HG03159 (cell line): Measurements from ENCODE around the gene ESR2.
"Not testable (repeated sequence)": the region's sequence is repeated elsewhere in the genome, so short reads cannot be mapped to it uniquely, and the experiment has no call there.

Source experiments
- ATAC-seq: cut with Tn5 transposase; IDR thresholded peaks from one replicate; pipeline ENCODE4 v1.9.1; 2021; ENCODE audit warnings: mild to moderate bottlenecking, moderate library complexity; ENCODE audit not compliant: unreplicated experiment

Gene ESR2

GRCh38 chr14:64158608-64159007 lies 135.6 kb downstream of the ESR2 start:
- no peak for ATAC-seq

DNA sequence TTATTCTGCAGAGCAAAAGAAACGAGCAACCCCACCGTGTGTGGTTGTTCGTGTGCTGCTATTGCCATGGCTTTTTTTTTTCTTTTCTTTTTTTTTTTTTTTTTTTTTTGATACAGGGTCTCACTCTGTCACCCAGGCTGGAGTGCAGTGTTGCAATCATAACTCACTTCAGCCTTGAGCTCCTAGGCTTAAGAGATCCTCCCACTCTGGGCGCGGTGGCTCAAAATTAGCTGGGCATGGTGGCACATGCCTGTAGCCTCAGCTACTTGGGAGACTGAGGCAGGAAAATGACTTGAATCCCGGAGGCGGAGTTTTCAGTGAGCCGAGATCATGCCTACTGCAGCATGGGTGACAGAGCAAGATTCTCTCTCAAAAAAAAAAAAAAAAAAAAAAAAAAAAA lies 144.2 kb downstream of the ESR2 start:
- no peak for ATAC-seq

DNA sequence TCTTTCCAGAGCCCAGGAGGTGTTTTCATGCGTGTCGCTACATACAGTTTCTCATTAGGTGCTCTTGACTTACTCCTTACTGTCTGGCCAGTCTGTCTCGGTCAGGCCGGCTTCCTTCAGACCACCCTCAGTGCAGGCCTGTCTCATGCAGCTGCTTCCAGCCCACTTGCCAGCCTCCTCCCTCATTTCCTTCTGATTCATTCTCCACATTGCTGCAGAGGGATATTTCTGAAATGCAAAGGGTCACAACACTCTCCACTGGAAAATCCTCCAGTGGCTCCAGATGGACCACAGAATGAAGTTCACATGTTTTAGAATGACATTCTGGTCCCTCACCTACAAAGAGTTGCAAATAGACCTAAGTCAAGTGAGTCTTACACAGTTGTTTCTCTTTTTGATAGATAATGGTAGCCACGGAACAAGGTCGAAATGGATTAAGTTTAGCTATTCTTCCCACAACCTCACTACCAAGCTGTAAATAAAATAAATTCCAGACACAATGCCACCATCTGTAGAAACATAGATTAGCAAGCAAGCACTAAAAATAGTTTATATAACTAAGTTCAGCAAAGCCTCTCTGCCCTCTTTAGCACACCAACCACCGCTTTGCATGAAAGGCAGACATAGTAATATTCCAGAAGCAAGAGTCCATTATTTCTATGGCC lies 146.9 kb downstream of the ESR2 start:
- no peak for ATAC-seq

- no peak for ATAC-seq
Observed at GRCh38 chr14:64137657-64138290, 156.4 kb downstream of the ESR2 start.

GRCh38 chr14:64126548-64126947 lies 167.6 kb downstream of the ESR2 start:
- ATAC-seq: no peak

DNA sequence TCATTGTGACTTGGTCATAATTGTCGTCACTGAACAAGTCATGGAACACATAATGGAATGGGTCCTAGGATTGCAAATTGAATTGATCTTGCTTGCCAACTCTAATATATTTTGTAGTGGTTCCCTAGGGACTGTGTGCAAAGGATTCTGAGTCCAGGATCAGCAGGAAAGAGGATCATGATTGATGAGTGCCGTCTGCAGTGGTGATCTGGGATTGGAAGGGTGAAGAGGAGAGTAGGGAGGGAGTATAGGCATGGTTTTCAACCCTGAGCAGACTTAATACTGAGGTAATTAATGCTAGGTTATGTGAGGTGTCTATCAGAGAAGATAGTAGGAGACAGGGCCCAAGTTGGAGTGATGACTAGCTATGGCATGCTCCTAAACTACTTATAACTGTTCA lies 168.9 kb downstream of the ESR2 start:
- no peak for ATAC-seq

DNA sequence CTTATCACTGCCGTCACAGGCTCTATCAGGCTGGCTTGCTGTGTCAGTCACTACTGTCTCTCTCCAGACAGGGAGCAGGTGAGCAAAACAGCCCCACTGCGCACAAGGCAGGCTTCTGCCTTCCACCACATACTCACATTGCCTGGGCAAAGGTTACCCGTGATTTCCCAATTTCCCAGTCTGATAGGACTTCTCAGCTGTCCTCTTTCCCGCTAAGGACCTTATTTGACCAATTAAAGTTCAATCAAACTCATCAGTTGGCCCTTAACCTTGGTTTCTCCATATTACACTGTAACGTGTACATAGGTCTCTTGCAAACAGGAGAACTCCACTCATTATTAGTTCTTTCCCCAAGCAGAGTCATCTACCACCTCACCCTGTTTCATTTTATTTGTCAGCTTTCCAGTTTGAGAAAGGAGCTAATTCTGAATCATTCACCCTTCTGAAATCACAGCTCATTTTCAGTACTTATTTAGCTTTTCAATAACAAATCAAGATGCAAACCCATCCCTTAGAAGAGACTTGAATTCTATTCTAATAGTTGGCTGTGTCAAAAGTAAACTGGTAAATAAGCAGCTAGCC lies 170.8 kb downstream of the ESR2 start:
- ATAC-seq: no peak

DNA sequence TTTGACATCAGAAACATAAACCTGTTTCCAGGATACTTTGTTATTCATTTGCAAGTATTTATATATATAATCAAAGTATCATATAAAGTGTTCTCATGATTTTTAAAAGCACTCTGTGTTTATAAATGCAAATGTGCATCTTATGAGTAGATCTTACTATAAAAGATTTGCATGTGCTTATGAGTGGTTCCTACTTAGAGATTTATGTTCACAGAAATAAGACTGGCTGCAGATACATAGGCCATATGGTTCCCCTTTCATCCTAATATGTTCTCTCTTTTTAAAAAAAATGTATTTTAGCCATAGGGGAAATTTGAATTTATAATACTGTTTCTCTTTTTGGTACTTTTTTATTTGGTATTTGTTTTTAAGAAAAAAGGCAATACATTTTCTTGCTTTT lies 174.2 kb downstream of the ESR2 start:
- no peak for ATAC-seq

DNA sequence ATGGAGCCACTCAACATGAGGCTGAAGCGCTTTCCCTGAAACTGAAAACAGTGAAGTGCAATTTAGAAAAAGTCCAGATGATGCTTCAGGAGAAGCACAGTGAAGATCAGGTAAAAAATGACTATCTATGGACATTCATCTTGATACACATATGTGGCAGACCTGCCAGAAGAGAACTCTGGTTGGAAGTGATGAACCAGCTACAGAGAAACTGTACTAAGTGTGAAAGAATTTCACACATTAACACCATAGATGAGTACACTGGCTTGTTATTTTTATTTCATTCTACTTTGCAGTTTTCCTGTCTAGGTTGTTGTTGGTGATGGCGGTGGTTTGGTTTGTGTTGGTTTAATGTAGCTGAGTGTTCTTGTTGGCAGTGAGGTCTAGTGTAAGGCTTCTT lies 174.7 kb downstream of the ESR2 start:
- ATAC-seq: no peak

DNA sequence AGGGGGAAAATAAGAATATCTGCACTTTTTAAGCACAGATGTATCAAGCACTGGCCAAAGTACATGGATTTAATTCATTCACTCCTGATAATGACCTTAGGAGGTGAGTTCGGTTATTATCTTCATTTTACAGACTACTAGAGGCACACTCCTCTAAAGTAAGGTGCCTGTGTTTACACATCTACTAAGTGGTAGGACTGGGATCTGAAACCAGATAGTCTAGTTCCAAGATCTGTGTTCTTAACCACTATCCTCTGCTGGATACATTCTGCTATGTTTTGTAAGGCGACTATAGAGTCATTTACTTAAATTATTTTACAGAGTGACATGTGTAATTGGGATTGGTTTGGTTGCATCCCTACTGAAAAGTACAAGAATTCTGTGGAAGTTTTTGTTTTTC lies 175.3 kb downstream of the ESR2 start:
- ATAC-seq: no peak

DNA sequence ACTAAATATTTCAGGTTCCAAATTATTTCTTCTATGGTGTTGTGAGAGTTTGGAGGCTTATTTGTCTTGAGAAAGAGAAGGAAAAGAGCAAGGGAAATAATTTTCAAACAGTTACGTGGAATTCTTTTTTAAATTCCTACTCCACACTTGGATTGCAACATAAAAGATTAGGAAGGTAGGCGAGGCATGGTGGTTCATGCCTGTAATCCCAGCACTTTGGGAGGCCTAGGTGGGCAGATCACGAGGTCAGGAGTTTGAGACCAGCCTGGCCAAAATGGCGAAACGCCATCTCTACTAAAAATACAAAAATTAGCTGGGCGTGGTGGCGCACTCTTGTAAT lies 175.8 kb downstream of the ESR2 start:
- not testable (repeated sequence) for ATAC-seq

DNA sequence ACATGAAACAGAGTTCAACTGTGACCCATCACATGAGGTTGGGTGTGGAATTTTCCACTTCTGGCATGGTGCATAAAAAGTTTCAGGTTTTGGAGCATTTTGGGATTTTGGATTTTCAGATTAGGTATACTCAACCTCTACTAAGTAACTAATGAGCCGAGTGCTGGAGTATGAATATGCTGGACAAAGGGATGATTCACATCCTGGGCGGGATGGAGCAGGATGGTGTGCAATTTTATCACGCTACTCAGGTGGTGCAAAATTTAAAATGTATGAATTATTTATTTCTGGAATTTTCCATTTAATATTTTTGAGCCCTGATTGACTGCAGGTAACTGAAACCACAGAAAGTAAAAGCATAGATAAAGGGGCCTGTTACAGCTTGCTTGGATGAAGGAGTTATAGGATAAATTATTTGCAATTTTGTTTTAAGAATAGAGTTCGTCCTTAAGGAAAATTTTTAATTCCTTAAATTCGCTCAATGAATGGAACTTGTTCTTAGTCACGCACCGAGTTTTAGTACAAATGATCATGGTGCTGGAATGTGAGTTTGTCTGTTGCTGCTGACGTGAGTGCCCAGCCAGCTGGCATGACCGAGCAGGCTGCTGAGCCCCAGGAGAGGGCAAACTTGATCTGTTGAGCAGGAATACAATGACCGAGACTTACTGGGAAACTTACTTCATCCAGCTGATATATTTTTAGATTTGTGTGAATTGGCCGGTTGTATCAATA lies 176.3 kb downstream of the ESR2 start:
- ATAC-seq: no peak

DNA sequence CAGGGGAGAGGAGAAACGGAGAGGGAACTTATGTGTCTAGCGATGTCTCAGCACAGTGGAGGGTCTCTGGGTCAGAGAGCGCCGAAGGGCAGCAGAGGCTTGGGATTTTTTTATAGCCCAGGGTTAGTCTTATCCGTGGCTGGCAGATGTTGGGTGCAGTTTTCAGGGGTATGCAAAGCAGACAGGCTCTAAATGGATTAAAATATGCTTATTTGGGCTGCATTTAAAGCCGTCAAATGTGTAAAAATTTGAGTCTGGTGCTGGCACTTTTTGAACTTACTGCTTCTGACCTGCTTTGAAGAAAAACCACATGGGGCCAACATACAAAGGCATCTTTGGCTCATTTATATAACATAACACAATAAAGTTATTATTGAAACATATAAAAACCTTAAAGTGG lies 178.8 kb downstream of the ESR2 start:
- ATAC-seq: no peak

GRCh38 chr14:64114796-64115195 lies 179.4 kb downstream of the ESR2 start:
- no peak for ATAC-seq

GRCh38 chr14:64114166-64114565 lies 180.0 kb downstream of the ESR2 start:
- no peak for ATAC-seq

- ATAC-seq: no peak
Observed at GRCh38 chr14:64112867-64113678, 181.1 kb downstream of the ESR2 start.

- no peak for ATAC-seq
Observed at GRCh38 chr14:64110802-64111201, 183.4 kb downstream of the ESR2 start.

DNA sequence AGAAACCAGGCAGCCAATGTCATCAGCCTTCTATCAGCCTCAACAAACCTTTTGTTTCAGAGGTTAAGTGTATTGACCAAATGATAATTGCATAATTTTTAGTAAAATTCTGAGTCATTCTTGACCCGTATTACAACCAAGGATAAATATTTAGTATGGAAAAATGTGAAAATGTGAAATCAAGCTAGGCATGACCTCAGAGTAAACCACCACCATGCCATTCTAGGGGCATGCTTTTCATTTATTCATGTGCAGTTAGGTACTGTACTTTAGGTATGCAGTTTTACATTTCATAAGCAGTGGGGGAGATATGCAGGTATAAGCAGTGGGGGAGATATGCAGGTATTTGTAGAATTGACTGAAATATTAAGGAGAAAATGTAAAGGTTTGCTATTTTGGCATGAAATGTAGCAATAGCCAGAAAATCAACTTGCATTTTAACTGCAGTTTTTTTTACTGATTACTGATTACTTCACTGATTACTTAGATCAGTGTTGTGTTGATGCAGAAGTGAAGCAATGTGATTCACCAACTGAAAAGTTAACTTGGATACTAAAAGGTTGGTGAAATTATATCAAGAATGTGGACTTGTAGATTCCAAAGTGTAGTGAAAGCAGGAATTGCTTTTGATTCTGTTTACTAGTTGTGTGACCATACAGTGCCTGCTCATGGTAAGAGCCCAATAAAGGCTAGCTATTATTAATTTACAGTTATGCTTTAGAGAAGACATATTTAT lies 184.2 kb downstream of the ESR2 start:
- ATAC-seq: no peak

GRCh38 chr14:64107438-64107837 lies 186.7 kb downstream of the ESR2 start:
- no peak for ATAC-seq

GRCh38 chr14:64098120-64098519 lies 196.1 kb downstream of the ESR2 start:
- ATAC-seq: no peak
